Naive B cell (primary cell): ENCODE measurements around the gene IL36B. TPM values are rescaled to one million over a fixed set of nuclear protein-coding genes. Genes with fewer than 3 reads are reported as not detected.

Source experiments
- ATAC-seq, 2 donors: fragments of 150-1000 bp; cut with Tn5 transposase; 2 replicates each; pipeline ENCODE4 v1.10.0; 2021; ENCODE audit warnings: low read depth in 2 of 2, mild to moderate bottlenecking in 2 of 2, moderate library complexity in 2 of 2
- DNase-seq: peaks from one replicate; pipeline ENCODE4 v3.0.0; 2022
- H3K27ac Mint-ChIP-seq, 6 donors: one replicate each; pipeline ENCODE4 v1.8.0; 2020 to 2022; ENCODE audit warnings: mild to moderate bottlenecking in 6 of 6, mixed read lengths in 6 of 6, moderate library complexity in 5 of 6, inconsistent platforms in 2 of 6
- H3K27me3 Mint-ChIP-seq, 3 donors: one replicate each; pipeline ENCODE4 v1.8.0; 2021 to 2022; ENCODE audit warnings: mixed read lengths in 3 of 3, mild to moderate bottlenecking in 1 of 3
- H3K36me3 Mint-ChIP-seq, 2 donors: one replicate each; pipeline ENCODE4 v1.8.0; 2020 to 2022; ENCODE audit warnings: mixed read lengths in 2 of 2, inconsistent platforms in 1 of 2, mild to moderate bottlenecking in 1 of 2
- H3K4me1 Mint-ChIP-seq, 3 donors: one replicate each; pipeline ENCODE4 v1.8.0; 2020 to 2022; ENCODE audit warnings: mixed read lengths in 3 of 3, inconsistent platforms in 1 of 3, mild to moderate bottlenecking in 1 of 3, moderate library complexity in 1 of 3
- H3K4me3 Mint-ChIP-seq, 8 donors: one replicate each; pipeline ENCODE4 v1.8.0; 2020 to 2022; ENCODE audit warnings: mild to moderate bottlenecking in 8 of 8, mixed read lengths in 8 of 8, moderate library complexity in 8 of 8, inconsistent platforms in 2 of 8
- H3K9me3 Mint-ChIP-seq, 7 donors: one replicate each; pipeline ENCODE4 v1.8.0; 2020 to 2022; ENCODE audit warnings: mixed read lengths in 7 of 7, mild to moderate bottlenecking in 5 of 7, inconsistent platforms in 2 of 7, moderate library complexity in 1 of 7
- polyA plus RNA-seq, 6 donors: library from polyadenylated mRNA; unstranded; fragments of 300-500 nt; fragmentation: Illumina TruSeq; gene quantifications; one replicate each; pipeline ENCODE4 v1.2.3, GENCODE V29; 2021; ENCODE audit warnings: low read depth in 6 of 6

IL36B gene
- polyA plus RNA-seq, 6 donors from 2014 or later, result not detected

GRCh38 chr2:113009622-113010021 lies 43.0 kb downstream of the IL36B start:
- peaks cover 16 to 32% (median 29%) of the 10 kb centered on the region in 3 donors for H3K27me3 Mint-ChIP-seq
- no peak overlapping the region for H3K4me3 Mint-ChIP-seq
- ATAC-seq (no peak), DNase-seq (no peak)
- no peaks in the 10 kb centered on the region for H3K4me1 Mint-ChIP-seq
- peaks cover 0 to 2% (median 0%) of the 10 kb centered on the region in 7 donors for H3K9me3 Mint-ChIP-seq
- H3K27ac Mint-ChIP-seq, result peak overlapping the region in 1 of 6 donors; percentile 64
- no peaks in the 10 kb centered on the region for H3K36me3 Mint-ChIP-seq

DNA sequence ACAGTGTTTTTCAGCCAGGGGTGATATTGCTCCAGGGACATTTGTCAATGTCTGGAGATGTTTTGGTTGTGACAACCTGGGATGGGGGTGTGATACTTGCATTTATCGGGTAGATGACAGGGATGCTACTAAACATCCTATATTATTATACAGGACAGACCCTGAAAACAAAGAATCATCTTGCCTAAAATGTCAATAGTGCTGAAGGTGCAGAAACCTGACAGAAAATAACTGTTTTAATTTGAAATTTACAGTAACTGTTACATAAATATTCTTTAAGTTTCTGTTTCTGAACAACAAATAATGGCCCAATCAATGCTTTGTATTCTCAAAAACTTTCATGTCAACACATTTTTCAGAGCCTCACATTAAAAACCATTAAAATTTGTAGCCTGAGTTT lies 45.4 kb downstream of the IL36B start:
- H3K27me3 Mint-ChIP-seq, result peaks cover 12 to 39% (median 35%) of the 10 kb centered on the region in 3 donors
- H3K27ac Mint-ChIP-seq, result no peak overlapping the region
- no peak overlapping the region for H3K4me3 Mint-ChIP-seq
- no peak for DNase-seq
- ATAC-seq, result no peak
- H3K36me3 Mint-ChIP-seq, result no peaks in the 10 kb centered on the region
- peaks cover 0 to 2% (median 0%) of the 10 kb centered on the region in 7 donors for H3K9me3 Mint-ChIP-seq
- no peaks in the 10 kb centered on the region for H3K4me1 Mint-ChIP-seq

GRCh38 chr2:113005030-113005509 lies 47.6 kb downstream of the IL36B start, which contains the start of gene IL36A:
TSS of gene IL36A (plus strand) at chr2:113005459. CDS start at chr2:113005872, 413 bp downstream.
- H3K36me3 Mint-ChIP-seq, result peaks cover 3 to 12% of the 10 kb centered on the region in 2 donors
- H3K4me1 Mint-ChIP-seq, result no peaks in the 10 kb centered on the region
- no peak within 1 kb of the TSS for H3K4me3 Mint-ChIP-seq
- ATAC-seq (no peak), DNase-seq (no peak)
- peaks cover 21 to 40% (median 33%) of the 10 kb centered on the region in 3 donors for H3K27me3 Mint-ChIP-seq
- peaks cover 10 to 19% (median 16%) of the 10 kb centered on the region in 7 donors for H3K9me3 Mint-ChIP-seq
- peak within 1 kb of the TSS in 1 of 6 donors; percentile 18 for H3K27ac Mint-ChIP-seq

DNA sequence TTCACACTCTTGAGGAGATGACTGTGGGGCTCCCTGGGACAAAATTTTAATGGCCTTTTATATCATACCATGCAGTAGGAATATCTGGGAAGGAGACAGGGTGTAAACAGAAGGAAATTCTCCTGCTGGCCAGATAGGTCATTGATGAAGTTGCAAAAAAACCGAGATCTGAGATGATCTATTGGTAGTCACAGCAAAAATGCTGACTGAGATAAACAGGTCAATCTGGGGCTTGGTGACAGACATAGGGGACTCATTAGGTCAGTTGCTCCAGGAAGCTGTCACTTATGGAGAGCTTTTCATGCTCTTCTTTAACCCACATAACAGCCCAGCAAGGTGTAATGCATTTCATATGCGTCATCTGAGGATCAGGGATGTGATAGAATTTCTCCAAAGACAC lies 50.0 kb downstream of the IL36B start:
- peaks cover 26 to 49% (median 48%) of the 10 kb centered on the region in 3 donors for H3K27me3 Mint-ChIP-seq
- ATAC-seq (no peak), DNase-seq (no peak)
- H3K36me3 Mint-ChIP-seq, result peaks cover 8 to 21% of the 10 kb centered on the region in 2 donors
- peaks cover 12 to 36% (median 19%) of the 10 kb centered on the region in 7 donors for H3K9me3 Mint-ChIP-seq
- no peak overlapping the region for H3K4me3 Mint-ChIP-seq
- no peaks in the 10 kb centered on the region for H3K4me1 Mint-ChIP-seq
- no peak overlapping the region for H3K27ac Mint-ChIP-seq

GRCh38 chr2:113000436-113000835 lies 52.2 kb downstream of the IL36B start:
- no peak overlapping the region for H3K27ac Mint-ChIP-seq
- H3K9me3 Mint-ChIP-seq, result peaks cover 12 to 36% (median 19%) of the 10 kb centered on the region in 7 donors
- H3K36me3 Mint-ChIP-seq, result peaks cover 8 to 21% of the 10 kb centered on the region in 2 donors
- H3K4me1 Mint-ChIP-seq, result no peaks in the 10 kb centered on the region
- ATAC-seq, result no peak
- H3K27me3 Mint-ChIP-seq, result peaks cover 21 to 49% (median 38%) of the 10 kb centered on the region in 3 donors
- H3K4me3 Mint-ChIP-seq, result no peak overlapping the region
- no peak for DNase-seq

DNA sequence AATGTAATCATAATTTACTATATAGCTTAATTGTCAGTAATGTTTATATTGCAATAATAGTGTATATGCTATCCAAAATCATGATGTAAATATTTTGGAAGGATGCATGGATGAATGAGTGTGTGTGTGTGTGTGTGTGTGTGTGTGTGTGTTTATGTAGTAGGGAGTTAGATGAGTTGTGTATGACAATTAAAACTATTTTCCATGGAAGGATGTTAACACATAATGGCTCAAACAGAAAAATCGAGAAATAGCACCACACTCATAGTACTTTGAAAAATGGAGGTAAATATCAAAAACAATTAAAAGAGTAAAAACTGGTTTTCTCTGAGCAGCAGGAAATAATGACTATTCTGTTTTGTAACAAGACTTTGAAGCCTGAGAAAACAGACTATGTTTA lies 55.5 kb downstream of the IL36B start:
- H3K27ac Mint-ChIP-seq, result no peak overlapping the region
- no peak overlapping the region for H3K4me3 Mint-ChIP-seq
- ATAC-seq (no peak), DNase-seq (no peak)
- no peaks in the 10 kb centered on the region for H3K4me1 Mint-ChIP-seq
- H3K9me3 Mint-ChIP-seq, result peaks cover 20 to 54% (median 32%) of the 10 kb centered on the region in 7 donors
- H3K36me3 Mint-ChIP-seq, result peaks cover 15 to 36% of the 10 kb centered on the region in 2 donors
- peaks cover 18 to 46% (median 41%) of the 10 kb centered on the region in 3 donors for H3K27me3 Mint-ChIP-seq

DNA sequence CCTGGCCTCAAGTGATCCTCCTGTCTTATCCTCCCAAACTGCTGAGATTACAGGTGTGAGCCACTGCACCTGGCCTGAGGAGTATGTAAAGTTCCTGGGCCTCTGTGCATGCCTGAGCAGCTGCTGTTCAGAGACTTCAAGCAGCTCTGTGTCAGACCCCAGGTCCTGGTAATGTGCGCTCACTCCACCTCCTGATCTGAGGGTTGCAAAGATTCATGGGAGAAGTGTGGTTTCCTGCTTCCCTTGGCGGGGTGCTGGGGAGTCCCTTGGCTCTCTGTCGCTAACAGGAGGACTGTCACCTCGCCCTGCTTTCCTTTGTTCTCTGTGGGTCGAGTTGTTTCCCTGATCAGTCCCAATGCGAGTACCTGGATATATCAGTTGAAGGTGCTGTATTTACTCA lies 56.0 kb downstream of the IL36B start:
- Mint-ChIP-seq H3K36me3 (peaks cover 19 to 42% of the 10 kb centered on the region in 2 donors), H3K27ac (no peak overlapping the region), H3K27me3 (peaks cover 16 to 44% (median 39%) of the 10 kb centered on the region in 3 donors), H3K4me1 (no peaks in the 10 kb centered on the region), H3K9me3 (peaks cover 17 to 56% (median 36%) of the 10 kb centered on the region in 7 donors), H3K4me3 (no peak overlapping the region)
- ATAC-seq, result no peak
- no peak for DNase-seq

- Mint-ChIP-seq H3K36me3 (peaks cover 19 to 35% of the 10 kb centered on the region in 2 donors), H3K9me3 (peaks cover 11 to 56% (median 26%) of the 10 kb centered on the region in 7 donors), H3K27me3 (peaks cover 9 to 38% (median 30%) of the 10 kb centered on the region in 3 donors), H3K27ac (no peak overlapping the region), H3K4me1 (no peaks in the 10 kb centered on the region), H3K4me3 (no peak overlapping the region)
- ATAC-seq (no peak), DNase-seq (no peak)
Observed at GRCh38 chr2:112995346-112995920, 57.2 kb downstream of the IL36B start.

GRCh38 chr2:112994648-112995047 lies 58.0 kb downstream of the IL36B start:
- Mint-ChIP-seq H3K4me1 (no peaks in the 10 kb centered on the region), H3K27ac (peak overlapping the region in 1 of 6 donors; percentile 36), H3K9me3 (peaks cover 11 to 56% (median 26%) of the 10 kb centered on the region in 7 donors), H3K36me3 (peaks cover 15 to 34% of the 10 kb centered on the region in 2 donors), H3K4me3 (no peak overlapping the region), H3K27me3 (peaks cover 9 to 37% (median 27%) of the 10 kb centered on the region in 3 donors)
- DNase-seq (no peak), ATAC-seq (no peak)

DNA sequence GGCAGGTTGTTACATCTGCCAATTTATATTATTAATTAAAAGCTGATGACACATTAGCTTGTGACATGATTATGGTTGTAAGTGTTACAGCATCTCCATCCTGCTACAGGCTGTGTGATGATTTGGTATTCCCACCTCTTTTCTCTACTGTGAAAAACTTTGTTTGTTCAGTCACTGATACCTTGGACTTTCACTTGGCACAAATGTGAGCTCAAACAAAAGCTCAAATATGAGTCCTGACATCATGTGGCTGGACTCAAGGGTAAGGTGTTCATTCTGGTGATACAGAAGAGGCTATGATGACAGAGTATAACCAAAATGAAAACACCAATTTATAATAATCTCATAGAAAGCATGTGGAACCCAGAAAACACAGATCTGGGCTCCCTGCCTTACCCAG lies 58.8 kb downstream of the IL36B start:
- Mint-ChIP-seq H3K4me3 (no peak overlapping the region), H3K4me1 (no peaks in the 10 kb centered on the region), H3K27me3 (peaks cover 9 to 31% (median 20%) of the 10 kb centered on the region in 3 donors), H3K9me3 (peaks cover 9 to 54% (median 31%) of the 10 kb centered on the region in 7 donors), H3K36me3 (peaks cover 15 to 33% of the 10 kb centered on the region in 2 donors), H3K27ac (peak overlapping the region in 1 of 6 donors; percentile 28)
- ATAC-seq, result no peak
- no peak for DNase-seq

- Mint-ChIP-seq H3K4me1 (no peaks in the 10 kb centered on the region), H3K9me3 (peaks cover 7 to 62% (median 36%) of the 10 kb centered on the region in 7 donors)
- no peak for ATAC-seq
Observed at GRCh38 chr2:112989611-112990010, 63.1 kb downstream of the IL36B start.

GRCh38 chr2:112985090-112985489 lies 67.6 kb downstream of the IL36B start:
- H3K36me3 Mint-ChIP-seq, result peaks cover 0 to 4% of the 10 kb centered on the region in 2 donors
- DNase-seq, result no peak
- no peak overlapping the region for H3K27ac Mint-ChIP-seq
- peaks cover 0 to 9% (median 0%) of the 10 kb centered on the region in 3 donors for H3K27me3 Mint-ChIP-seq
- ATAC-seq, result no peak
- peaks cover 0 to 24% (median 15%) of the 10 kb centered on the region in 7 donors for H3K9me3 Mint-ChIP-seq
- H3K4me1 Mint-ChIP-seq, result no peaks in the 10 kb centered on the region
- no peak overlapping the region for H3K4me3 Mint-ChIP-seq

More at GRCh38 chr2:112989611-112990010, 63.1 kb downstream of the IL36B start:
- H3K36me3 Mint-ChIP-seq, result peaks cover 15 to 26% of the 10 kb centered on the region in 2 donors
- peaks cover 0 to 27% (median 13%) of the 10 kb centered on the region in 3 donors for H3K27me3 Mint-ChIP-seq
- H3K4me3 Mint-ChIP-seq, result no peak overlapping the region
- no peak for DNase-seq
- no peak overlapping the region for H3K27ac Mint-ChIP-seq

GRCh38 chr2:112980537-112980936 lies 72.1 kb downstream of the IL36B start:
- H3K36me3 Mint-ChIP-seq, result no peaks in the 10 kb centered on the region
- H3K4me3 Mint-ChIP-seq, result no peak overlapping the region
- no peaks in the 10 kb centered on the region for H3K9me3 Mint-ChIP-seq

GRCh38 chr2:112979731-112980130 lies 72.9 kb downstream of the IL36B start:
- DNase-seq (no peak), ATAC-seq (no peak)
- H3K4me3 Mint-ChIP-seq, result no peak overlapping the region
- no peaks in the 10 kb centered on the region for H3K4me1 Mint-ChIP-seq
- peaks cover 0 to 22% (median 17%) of the 10 kb centered on the region in 3 donors for H3K27me3 Mint-ChIP-seq
- H3K36me3 Mint-ChIP-seq, result no peaks in the 10 kb centered on the region
- no peak overlapping the region for H3K27ac Mint-ChIP-seq
- H3K9me3 Mint-ChIP-seq, result no peaks in the 10 kb centered on the region

More at GRCh38 chr2:112980537-112980936, 72.1 kb downstream of the IL36B start:
- ATAC-seq, result no peak
- Mint-ChIP-seq H3K27me3 (peaks cover 0 to 16% (median 14%) of the 10 kb centered on the region in 3 donors), H3K4me1 (no peaks in the 10 kb centered on the region), H3K27ac (no peak overlapping the region)
- no peak for DNase-seq
